GM12878 (cell line): ENCODE data around the gene PHLPP1. TPM values are rescaled to one million over a fixed set of nuclear protein-coding genes. Genes with fewer than 3 reads are reported as not detected.

Experiments used
- ATAC-seq: fragments of 200-7000 bp; cut with Tn5 transposase; 3 replicates; pipeline ENCODE4 v1.9.1; 2020; ENCODE audit warnings: mild to moderate bottlenecking, moderate library complexity
- BruUV-seq: library from RNA; stranded (reverse); fragments of 400-500 nt; replicated peaks from 2 replicates; lab custom pipeline; 2021; lab: Mats Ljungman, UMichigan
- CTCF ChIA-PET: fragments of 300-600 bp; sonication (Branson Sonifier 250); formaldehyde crosslinking; extraction: SDS; loops from one replicate; lab custom pipeline; 2021; ENCODE audit warnings: inconsistent platforms; lab: Yijun Ruan, JAX
- POLR2A ChIA-PET: fragments of 350-600 bp; formaldehyde crosslinking; extraction: SDS; loops from one replicate; lab custom pipeline; 2021; ENCODE audit warnings: inconsistent platforms; lab: Charles Lee
- RAD21 ChIA-PET: fragments of 300-600 bp; sonication (Branson Sonifier 250); formaldehyde crosslinking; loops from one replicate; lab custom pipeline; 2023; ENCODE audit warnings: antibody characterized with exemption; ENCODE audit not compliant: unreplicated experiment; lab: Charles Lee
- SMC1A ChIA-PET: fragments of 300-600 bp; sonication (Branson Sonifier 250); formaldehyde crosslinking; loops from one replicate; lab custom pipeline; 2023; ENCODE audit not compliant: unreplicated experiment, uncharacterized antibody; lab: Charles Lee
- DNase-seq: peaks from one replicate; pipeline ENCODE4 v3.0.0-alpha.2; 2011; ENCODE audit warnings: low read depth, low spot score
- FAIRE-seq: peaks from 3 replicates; lab custom pipeline; 2011; peaks lifted over from hg19 to GRCh38; lab: Jason Lieb, UNC
- H2AFZ ChIP-seq: 2 replicates; pipeline ENCODE4 v1.6.0; 2011; ENCODE audit warnings: low read depth, low read length, control low read depth; ENCODE audit not compliant: control insufficient read depth
- H3K27ac ChIP-seq: 2 replicates; pipeline ENCODE4 v1.5.1; 2011; ENCODE audit warnings: control low read depth; ENCODE audit not compliant: control insufficient read depth, insufficient read depth
- H3K27me3 ChIP-seq, 2 experiments: replicated peaks in 1 of 2; 2 replicates each; pipeline versions ENCODE4 v1.6.0 to v1.6.1; 2011; ENCODE audit warnings: low read length in 1 of 2; ENCODE audit not compliant: control insufficient read depth in 2 of 2, insufficient read depth in 2 of 2
- H3K36me3 ChIP-seq, 2 experiments: 2 replicates each; pipeline ENCODE4 v1.5.1; 2011; ENCODE audit warnings: low read length in 1 of 2; ENCODE audit not compliant: control insufficient read depth in 2 of 2, insufficient read depth in 2 of 2
- H3K4me1 ChIP-seq: 2 replicates; pipeline ENCODE4 v1.6.1; 2011; ENCODE audit warnings: mild to moderate bottlenecking, low read length, moderate library complexity, mixed read lengths; ENCODE audit not compliant: control insufficient read depth, insufficient read depth
- H3K4me2 ChIP-seq: 2 replicates; pipeline ENCODE4 v1.6.0; 2011; ENCODE audit warnings: control low read depth; ENCODE audit not compliant: control insufficient read depth, insufficient read depth
- H3K4me3 ChIP-seq: fragments of 200-600 bp; sonication (generic); 2 replicates; pipeline ENCODE4 v1.5.1; 2016
- H3K79me2 ChIP-seq: 2 replicates; pipeline ENCODE4 v1.6.0; 2011; ENCODE audit warnings: low read length; ENCODE audit not compliant: control insufficient read depth, insufficient read depth
- H3K9ac ChIP-seq: 2 replicates; pipeline ENCODE4 v1.8.0; 2011; ENCODE audit warnings: low read length, control low read depth, mixed read lengths; ENCODE audit not compliant: control insufficient read depth, insufficient read depth
- H3K9me3 ChIP-seq: replicated peaks from 3 replicates; pipeline ENCODE4 v1.5.1; 2011; ENCODE audit warnings: mild to moderate bottlenecking, low read length; ENCODE audit not compliant: control insufficient read depth, insufficient read depth
- H4K20me1 ChIP-seq: 2 replicates; pipeline ENCODE4 v1.6.0; 2011; ENCODE audit not compliant: control insufficient read depth, insufficient read depth
- MTA2 ChIP-seq: fragments of 450-650 bp; IDR thresholded peaks from 2 replicates; pipeline ENCODE4 v1.6.1; 2016; ENCODE audit warnings: low read depth, mild to moderate bottlenecking, moderate library complexity
- RBBP5 ChIP-seq: fragments of 200-600 bp; sonication (generic); conservative IDR thresholded peaks from 2 replicates; pipeline ENCODE4 v1.6.1; 2016
- SRF ChIP-seq, 2 experiments: IDR thresholded peaks; 2 replicates each; pipeline ENCODE4 v1.6.1; 2011; ENCODE audit warnings: low read depth in 2 of 2, low read length in 2 of 2, mild to moderate bottlenecking in 1 of 2, moderate library complexity in 1 of 2
- WRNIP1 ChIP-seq: IDR thresholded peaks from 2 replicates; pipeline ENCODE4 v1.6.1; 2011; ENCODE audit warnings: low read depth, low read length, improper control_type of control experiment, borderline replicate concordance
- ZBTB11 ChIP-seq: fragments of 450-650 bp; formaldehyde crosslinking; IDR thresholded peaks from 2 replicates; pipeline ENCODE4 v1.5.0; 2022; ENCODE audit warnings: mild to moderate bottlenecking, missing genetic modification characterization
- ZBTB40 ChIP-seq: fragments of 450-650 bp; IDR thresholded peaks from 2 replicates; pipeline ENCODE4 v1.6.1; 2016; ENCODE audit warnings: mild to moderate bottlenecking, moderate library complexity, borderline replicate concordance
- ZNF384 ChIP-seq: IDR thresholded peaks from 2 replicates; pipeline ENCODE4 v1.6.1; 2012; ENCODE audit warnings: low read depth, mild to moderate bottlenecking, low read length, improper control_type of control experiment, borderline replicate concordance
- WGBS: methylation state at CpG from one replicate; pipeline ENCODE4 v1.1.6; 2016; ENCODE audit warnings: low lambda C conversion rate; ENCODE audit not compliant: insufficient replicate concordance, insufficient coverage; ENCODE audit errors: missing lambda C conversion rate; 5-methylcytosine and 5-hydroxymethylcytosine counted together
- in situ Hi-C: fragments of 300-500 bp; cut with MboI; formaldehyde crosslinking; loops from 9 replicates; pipeline ENCODE4 v1.14.3; 2018; ENCODE audit warnings: mixed read lengths
- intact Hi-C: fragments of 100-400 bp; cut with micrococcal nuclease; formaldehyde crosslinking; loops from one replicate; pipeline ENCODE4 v1.14.2; 2022; ENCODE audit not compliant: unreplicated experiment
- polyA plus RNA-seq, 11 experiments: library from polyadenylated mRNA; depleted of rRNA in 4 of 11; unstranded in 6 of 11; stranded (reverse) in 5 of 11; fragments of >200 nt; fragmentation: Nextera tagmentation in 4 of 11; fragmentation: Illumina TruSeq in 1 of 11; extraction: Ambion mirVana in 4 of 11; extraction: Trizol in 1 of 11; gene quantifications; 1 replicate in 1 of 11; 2 replicates in 10 of 11; pipeline versions ENCODE4 v1.2.1 to v1.2.3, GENCODE V29; 2011 to 2016; ENCODE audit warnings: inconsistent platforms in 2 of 11, missing spikeins in 2 of 11, low read depth in 1 of 11
- total RNA-seq, 4 experiments: library from RNA; depleted of rRNA in 3 of 4; stranded (reverse); fragments of >200 nt in 3 of 4; fragmentation: Illumina TruSeq in 1 of 4; extraction: Trizol in 1 of 4; gene quantifications; 2 replicates each; pipeline versions ENCODE4 v1.2.1 to v1.2.3, GENCODE V29; 2013 to 2021

Gene PHLPP1
- total and polyA plus RNA-seq, 10 of the 15 experiments (the other 5 are each of a cell fraction or from before 2014, with no cell fraction given): 0.42 to 7.0 (median 1.9) TPM

DNA sequence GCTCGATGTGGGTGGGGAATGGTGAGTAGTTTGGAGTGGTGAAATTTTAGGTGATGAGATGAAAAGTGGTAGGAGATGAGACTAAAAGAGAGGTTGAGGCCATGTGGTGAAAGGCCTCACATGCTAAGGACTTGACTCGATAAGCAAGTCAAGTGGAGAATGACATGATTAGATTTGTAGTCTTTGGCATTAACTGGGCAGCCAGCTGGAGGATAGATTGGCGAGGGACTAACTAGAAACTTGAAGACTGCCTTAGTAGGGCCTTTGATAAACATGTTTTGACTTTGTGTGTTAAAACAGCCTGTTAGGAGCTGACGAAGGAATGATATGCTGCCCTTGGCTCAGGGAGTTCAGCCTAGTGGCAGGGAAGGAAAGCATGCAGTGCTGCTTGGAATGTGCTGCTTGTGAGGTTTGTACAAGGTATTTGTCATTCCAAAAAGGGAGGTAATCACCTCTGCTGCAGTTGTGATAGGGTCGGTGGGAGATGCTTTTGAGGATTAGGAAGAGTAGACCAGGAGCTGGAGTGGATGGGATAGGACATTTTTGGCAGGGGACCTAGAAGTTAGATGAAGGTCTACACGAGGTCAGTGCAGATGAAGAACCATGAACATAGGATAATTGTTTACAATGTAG, 22.0 kb downstream of the PHLPP1 start:
- Histone ChIP-seq H3K4me2 (no peak overlapping the region), H3K36me3 (no peaks in the 10 kb centered on the region)
- SMC1A ChIA-PET: no interaction called here
- no peak for TF ChIP-seq SRF (IDR thresholded peaks at IDR 0.05; ENCODE audit: low read depth in 2 of 2, low read length in 2 of 2)
- no peak for TF ChIP-seq WRNIP1
- TF ChIP-seq ZBTB11: no peak
- TF ChIP-seq RBBP5: no peak
- TF ChIP-seq ZBTB40: no peak
- TF ChIP-seq MTA2: no peak
- no peak for TF ChIP-seq ZNF384
- TF ChIP-seq, all 136 proteins: peak for 0
- intact Hi-C loops: no loop called here
- H4K20me1 ChIP-seq: no peaks in the 10 kb centered on the region
- no peaks in the 10 kb centered on the region for H3K79me2 ChIP-seq
- POLR2A ChIA-PET: interaction anchor here (0.5 kb wide), 1 partner anchor 132 kb away, joined by 4 read pairs; no protein-coding TSS in a partner anchor
- H3K9me3 ChIP-seq: peaks cover under 1% of the 10 kb centered on the region; the same call in 2 of the 3 replicates
- H3K9ac ChIP-seq: no peak overlapping the region
- H3K27ac ChIP-seq: no peak overlapping the region
- CTCF ChIA-PET: interaction anchor here (0.6 kb wide), 1 partner anchor 192 kb away, joined by 3 read pairs; no protein-coding TSS in a partner anchor
- no peak overlapping the region for H3K4me3 ChIP-seq
- no peaks in the 10 kb centered on the region for H3K4me1 ChIP-seq
- RAD21 ChIA-PET: no interaction called here
- no peaks in the 10 kb centered on the region for H3K27me3 ChIP-seq
- no peak overlapping the region for H2AFZ ChIP-seq
- in situ Hi-C loops: no loop called here
- FAIRE-seq (no peak), DNase-seq (no peak), ATAC-seq (no peak)
- BruUV-seq: no TSS peak
- WGBS: 46% methylated on average over 6 of the region's 6 CpGs
